GM12864 (cell line): ENCODE results near the gene ZDHHC9.

Source experiments
- DNase-seq: peaks from one replicate; pipeline ENCODE4 v3.0.0-alpha.2; 2011; ENCODE audit warnings: low read depth
- H3K4me3 ChIP-seq: 2 replicates; pipeline ENCODE4 v1.5.1; 2011; ENCODE audit warnings: mild to moderate bottlenecking, low read depth, low read length, control low read depth
- TF ChIP-seq, protein P1 (sequence below): IDR thresholded peaks from 2 replicates; pipeline ENCODE4 v1.5.1; 2011; ENCODE audit warnings: low read depth, mild to moderate bottlenecking, moderate library complexity, low read length, control low read depth, inconsistent platforms; ENCODE audit errors: missing control alignments

The ZDHHC9 gene

DNA sequence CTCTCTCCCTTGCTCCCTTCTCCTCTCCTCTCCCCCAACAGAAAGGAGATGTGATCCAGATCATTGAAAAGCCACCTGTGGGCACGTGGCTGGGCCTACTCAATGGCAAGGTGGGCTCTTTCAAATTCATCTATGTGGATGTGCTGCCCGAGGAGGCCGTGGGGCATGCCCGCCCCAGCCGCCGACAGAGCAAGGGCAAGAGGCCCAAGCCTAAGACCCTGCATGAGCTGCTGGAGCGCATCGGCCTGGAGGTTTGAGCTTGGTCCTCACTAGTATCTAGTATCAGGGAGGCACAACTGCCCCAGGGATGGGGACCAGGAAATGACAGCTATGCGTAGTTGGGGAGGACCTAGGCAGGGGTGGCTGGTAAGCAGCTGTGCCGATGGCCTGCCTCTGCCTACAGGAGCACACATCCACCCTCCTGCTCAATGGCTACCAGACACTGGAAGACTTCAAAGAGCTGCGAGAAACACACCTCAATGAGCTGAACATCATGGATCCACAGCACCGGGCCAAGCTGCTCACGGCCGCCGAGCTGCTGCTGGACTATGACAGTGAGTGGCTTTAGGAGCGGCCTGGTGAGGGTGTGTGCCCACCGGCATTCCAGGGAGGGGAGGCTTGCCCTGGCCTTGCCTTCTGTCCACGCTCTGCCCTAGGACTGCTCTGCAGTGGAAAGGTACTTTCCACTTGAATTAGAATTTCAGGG lies 50.9 kb downstream of the ZDHHC9 start:
- no peak overlapping the region for H3K4me3 ChIP-seq
- TF ChIP-seq, protein P1, sequence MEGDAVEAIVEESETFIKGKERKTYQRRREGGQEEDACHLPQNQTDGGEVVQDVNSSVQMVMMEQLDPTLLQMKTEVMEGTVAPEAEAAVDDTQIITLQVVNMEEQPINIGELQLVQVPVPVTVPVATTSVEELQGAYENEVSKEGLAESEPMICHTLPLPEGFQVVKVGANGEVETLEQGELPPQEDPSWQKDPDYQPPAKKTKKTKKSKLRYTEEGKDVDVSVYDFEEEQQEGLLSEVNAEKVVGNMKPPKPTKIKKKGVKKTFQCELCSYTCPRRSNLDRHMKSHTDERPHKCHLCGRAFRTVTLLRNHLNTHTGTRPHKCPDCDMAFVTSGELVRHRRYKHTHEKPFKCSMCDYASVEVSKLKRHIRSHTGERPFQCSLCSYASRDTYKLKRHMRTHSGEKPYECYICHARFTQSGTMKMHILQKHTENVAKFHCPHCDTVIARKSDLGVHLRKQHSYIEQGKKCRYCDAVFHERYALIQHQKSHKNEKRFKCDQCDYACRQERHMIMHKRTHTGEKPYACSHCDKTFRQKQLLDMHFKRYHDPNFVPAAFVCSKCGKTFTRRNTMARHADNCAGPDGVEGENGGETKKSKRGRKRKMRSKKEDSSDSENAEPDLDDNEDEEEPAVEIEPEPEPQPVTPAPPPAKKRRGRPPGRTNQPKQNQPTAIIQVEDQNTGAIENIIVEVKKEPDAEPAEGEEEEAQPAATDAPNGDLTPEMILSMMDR = no peak
- DNase-seq = no peak

DNA sequence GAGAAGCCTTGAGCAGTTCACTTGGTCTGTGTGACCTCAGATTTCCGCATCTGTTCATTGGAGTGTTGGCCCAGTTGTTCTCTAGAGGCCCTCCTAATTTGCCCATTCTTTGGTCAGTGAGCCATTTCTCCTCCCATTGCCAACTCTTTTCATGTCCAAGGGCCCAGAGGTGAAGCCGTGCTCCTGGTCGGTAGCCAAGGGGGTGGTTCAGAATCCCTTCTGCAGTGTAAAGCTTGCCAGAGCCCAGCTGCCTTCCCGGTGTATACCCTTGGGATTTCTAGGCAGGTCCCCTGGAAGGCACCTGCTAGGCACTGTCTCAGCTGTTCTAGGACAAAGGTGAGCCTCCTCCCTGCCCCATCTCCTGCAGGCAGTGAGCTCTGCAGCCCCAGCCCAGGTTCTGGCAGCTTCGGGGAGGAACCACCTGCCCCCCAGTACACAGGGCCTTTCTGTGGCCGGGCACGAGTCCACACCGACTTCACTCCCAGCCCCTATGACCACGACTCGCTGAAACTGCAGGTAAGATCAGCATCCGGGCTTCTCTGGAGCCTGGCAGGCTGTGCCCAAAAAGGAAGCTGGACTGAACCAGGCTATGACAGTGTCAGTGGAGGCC lies 51.6 kb downstream of the ZDHHC9 start:
- TF ChIP-seq, protein P1 = no peak
- no peak for DNase-seq
- H3K4me3 ChIP-seq = no peak overlapping the region

DNA sequence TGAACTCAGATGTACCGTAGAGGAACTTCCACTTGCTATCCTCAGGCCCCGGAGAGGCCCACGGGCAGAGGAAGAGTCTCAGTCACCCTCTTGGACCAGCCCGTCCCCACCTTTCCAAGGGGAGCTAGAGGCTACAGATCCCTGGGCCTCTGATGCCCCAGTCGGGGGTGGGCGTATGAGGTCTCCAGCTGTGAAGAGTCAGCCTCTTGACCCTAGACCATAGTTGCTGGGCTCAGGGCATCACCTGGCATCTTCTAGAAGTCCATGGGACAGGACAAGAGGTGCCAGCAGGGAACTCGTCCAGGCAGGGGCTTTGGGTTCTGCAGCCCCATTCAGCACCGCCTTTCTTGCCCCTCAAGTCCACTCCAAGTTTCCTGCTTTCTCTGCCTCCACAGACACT lies 52.4 kb downstream of the ZDHHC9 start:
- H3K4me3 ChIP-seq = no peak overlapping the region
- DNase-seq = no peak
- TF ChIP-seq, protein P1 = no peak

DNA sequence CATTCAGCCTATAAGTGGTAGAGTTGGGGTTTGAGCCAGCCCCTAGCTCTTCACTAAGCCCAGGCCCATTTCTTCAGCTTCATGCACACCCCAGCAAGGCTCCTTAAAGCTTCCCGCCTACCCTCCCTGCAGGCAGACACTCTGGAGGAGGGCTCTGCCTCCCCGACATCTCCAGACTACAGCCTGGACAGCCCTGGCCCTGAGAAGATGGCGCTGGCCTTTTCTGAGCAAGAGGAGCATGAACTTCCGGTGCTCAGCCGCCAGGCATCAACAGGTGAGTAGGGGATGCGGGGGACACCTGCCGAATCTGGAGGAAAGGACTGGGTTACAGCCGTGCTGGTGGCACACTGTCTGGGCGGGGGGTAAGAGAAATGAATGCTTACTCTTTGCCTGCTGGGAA lies 52.9 kb downstream of the ZDHHC9 start:
- H3K4me3 ChIP-seq = no peak overlapping the region
- TF ChIP-seq, protein P1 = no peak
- no peak for DNase-seq

DNA sequence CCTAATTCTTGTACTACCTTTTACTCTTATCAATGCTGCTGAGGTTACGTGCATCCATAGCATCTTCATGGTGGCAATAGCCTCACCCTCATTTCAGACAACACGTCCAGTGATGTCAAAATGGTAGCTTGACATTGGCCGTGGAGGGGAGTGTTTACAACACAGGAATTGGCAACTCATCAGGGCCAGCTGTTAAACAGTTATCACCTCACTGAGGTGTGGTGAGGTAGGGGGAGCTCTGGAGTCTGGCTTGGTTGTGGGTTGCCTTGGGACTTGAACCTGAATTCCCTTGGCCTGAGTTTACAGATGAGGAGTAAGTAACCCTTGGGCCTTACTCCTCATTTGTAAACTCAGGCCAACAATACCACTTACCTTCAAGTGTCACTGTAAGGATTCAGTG lies 53.5 kb downstream of the ZDHHC9 start:
- TF ChIP-seq, protein P1 = no peak
- no peak overlapping the region for H3K4me3 ChIP-seq
- no peak for DNase-seq

DNA sequence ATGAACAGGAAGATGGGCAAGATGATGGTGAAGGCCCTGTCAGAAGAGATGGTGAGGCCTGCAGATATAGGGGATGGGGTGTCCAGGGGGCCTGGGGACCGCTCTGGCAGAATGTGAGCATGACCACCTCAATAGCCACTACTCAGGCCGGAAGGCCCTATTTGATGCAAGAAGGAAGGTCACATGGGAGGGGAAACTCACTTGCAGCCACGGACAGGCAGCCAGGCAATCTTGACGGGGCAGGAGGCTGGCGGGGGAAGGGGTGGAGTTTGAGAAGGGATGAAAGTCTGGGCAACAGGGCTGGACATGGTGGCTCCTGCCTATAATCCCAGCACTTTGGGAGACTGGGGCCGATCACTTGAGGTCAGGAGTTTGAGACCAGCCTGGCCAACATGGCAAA lies 55.2 kb downstream of the ZDHHC9 start:
- TF ChIP-seq, protein P1 = no peak
- DNase-seq = no peak
- H3K4me3 ChIP-seq = no peak overlapping the region

DNA sequence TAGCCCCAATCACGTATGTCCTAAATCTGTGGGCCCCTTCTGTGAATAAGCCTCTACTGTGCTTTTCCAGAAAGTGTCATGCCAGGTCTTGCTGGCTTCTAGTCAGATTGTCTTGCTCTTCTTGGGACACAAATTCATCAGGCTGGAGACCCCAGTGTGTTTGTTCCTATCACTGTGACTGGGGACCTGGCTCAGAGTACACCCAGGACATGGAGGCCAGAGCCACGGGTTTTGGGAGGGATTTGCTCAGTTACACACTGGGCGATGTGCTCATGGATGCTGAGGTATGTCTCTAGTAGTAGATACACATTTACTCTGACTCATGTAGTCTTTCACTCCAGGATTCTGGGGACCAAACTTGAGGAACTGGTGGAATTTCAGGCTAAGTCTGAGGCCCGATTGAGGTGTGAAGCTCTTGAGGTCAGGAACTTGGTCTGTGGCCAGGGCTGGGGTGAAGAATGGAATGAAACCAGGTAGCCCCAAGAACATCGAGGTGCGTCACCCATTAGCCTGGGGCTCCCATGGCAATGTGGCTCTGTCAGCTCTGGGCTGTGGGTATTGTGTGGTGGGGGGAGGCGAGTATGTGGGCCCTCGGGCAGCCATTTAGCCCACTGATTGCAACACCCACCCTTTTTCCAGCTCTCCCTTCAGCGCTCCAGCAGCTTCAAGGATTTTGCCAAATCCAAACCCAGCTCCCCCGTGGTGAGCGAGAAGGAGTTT lies 56.2 kb downstream of the ZDHHC9 start:
- TF ChIP-seq, protein P1 = no peak
- DNase-seq = no peak

More for the DNA sequence above, 56.2 kb downstream of the ZDHHC9 start:
- H3K4me3 ChIP-seq = no peak overlapping the region
